Astrocyte of the cerebellum (primary cell): Measurements from ENCODE around the gene RAB3IL1.

Experiments used
- DNase-seq: peaks from one replicate; pipeline ENCODE4 v3.0.0-alpha.2; 2011; ENCODE audit warnings: low read depth
- H3K4me3 ChIP-seq: 2 replicates; pipeline ENCODE4 v1.5.1; 2011; ENCODE audit warnings: mild to moderate bottlenecking, low read depth, low read length, moderate library complexity
- CTCF ChIP-seq: IDR thresholded peaks from 2 replicates; pipeline ENCODE4 v1.5.1; 2012; ENCODE audit warnings: low read length, low read depth, moderate library complexity, mild to moderate bottlenecking; ENCODE audit errors: missing control alignments
- in situ Hi-C: cut with HindIII; loops from 2 replicates; pipeline ENCODE4 v1.10.0; 2017; ENCODE audit warnings: low sequenced_read_pairs

Gene RAB3IL1

GRCh38 chr11:61855939-61856680 is 61.3 kb downstream of the RAB3IL1 start:
- in situ Hi-C loops: no loop called here
- no peak for DNase-seq
- TF ChIP-seq CTCF: no peak
- no peak overlapping the region for H3K4me3 ChIP-seq

GRCh38 chr11:61854966-61855714 is 62.2 kb downstream of the RAB3IL1 start:
- no peak overlapping the region for H3K4me3 ChIP-seq
- no peak for DNase-seq
- in situ Hi-C loops: no loop called here
- no peak for TF ChIP-seq CTCF

- DNase-seq: no peak
- TF ChIP-seq CTCF: no peak
- in situ Hi-C loops: no loop called here
- H3K4me3 ChIP-seq: no peak overlapping the region
These were observed 63.0 kb downstream of the RAB3IL1 start for GRCh38 chr11:61854206-61854895.

GRCh38 chr11:61853698-61854169 is 63.6 kb downstream of the RAB3IL1 start:
- no peak for TF ChIP-seq CTCF
- in situ Hi-C loops: no loop called here
- no peak overlapping the region for H3K4me3 ChIP-seq
- DNase-seq: no peak

GRCh38 chr11:61851900-61852295 is 65.5 kb downstream of the RAB3IL1 start:
- H3K4me3 ChIP-seq: no peak overlapping the region

More at GRCh38 chr11:61851900-61852295, 65.5 kb downstream of the RAB3IL1 start:
- no peak for DNase-seq
- in situ Hi-C loops: no loop called here
- TF ChIP-seq CTCF: no peak
